ENCODE data around the gene MARK1. TPM values are rescaled to one million over a fixed set of nuclear protein-coding genes. Genes with fewer than 3 reads are reported as not detected.

MARK1 gene
- total RNA-seq, 1 donor: 0.72 TPM

GRCh38 chr1:220565670-220566069 is 37.7 kb downstream of the MARK1 start:
- H3K4me3 ChIP-seq (ENCODE audit: insufficient read depth, low read length): no peak overlapping the region
- no peaks in the 10 kb centered on the region for H4K20me1 ChIP-seq (ENCODE audit: insufficient read depth, low read length)
- no peaks in the 10 kb centered on the region for H3K79me2 ChIP-seq (ENCODE audit: insufficient read depth, low read length)
- no peaks in the 10 kb centered on the region for H3K27me3 ChIP-seq (ENCODE audit: insufficient read depth, low read length)
- DNase-seq (ENCODE audit: insufficient read length, low spot score, missing footprints): no peak
- H2AFZ ChIP-seq (ENCODE audit: low read length): no peak overlapping the region
- no peaks in the 10 kb centered on the region for H3K9me3 ChIP-seq (ENCODE audit: low read depth, low read length)
- no peak for TF ChIP-seq CTCF (IDR thresholded peaks at IDR 0.05; ENCODE audit: extremely low read depth, low read depth, low read length)
- H3K4me1 ChIP-seq (ENCODE audit: insufficient read depth, low read length): no peaks in the 10 kb centered on the region
- H3K4me2 ChIP-seq (ENCODE audit: insufficient read depth, low read length): no peak overlapping the region
- H3K27ac ChIP-seq (ENCODE audit: low read depth, low read length): no peak overlapping the region
- no peaks in the 10 kb centered on the region for H3K36me3 ChIP-seq (ENCODE audit: insufficient read depth, low read length)

- Histone ChIP-seq H3K27ac (ENCODE audit: low read depth, low read length) (no peak overlapping the region), H3K9me3 (ENCODE audit: low read depth, low read length) (no peaks in the 10 kb centered on the region), H3K27me3 (ENCODE audit: insufficient read depth, low read length) (no peaks in the 10 kb centered on the region), H3K79me2 (ENCODE audit: insufficient read depth, low read length) (no peaks in the 10 kb centered on the region), H4K20me1 (ENCODE audit: insufficient read depth, low read length) (no peaks in the 10 kb centered on the region), H3K4me3 (ENCODE audit: insufficient read depth, low read length) (no peak overlapping the region), H3K4me2 (ENCODE audit: insufficient read depth, low read length) (no peak overlapping the region), H2AFZ (ENCODE audit: low read length) (no peak overlapping the region), H3K36me3 (ENCODE audit: insufficient read depth, low read length) (no peaks in the 10 kb centered on the region), H3K4me1 (ENCODE audit: insufficient read depth, low read length) (no peaks in the 10 kb centered on the region)
- TF ChIP-seq CTCF (IDR thresholded peaks at IDR 0.05; ENCODE audit: extremely low read depth, low read depth, low read length): no peak
- DNase-seq (ENCODE audit: insufficient read length, low spot score, missing footprints): peak; percentile 18
These were observed 38.9 kb downstream of the MARK1 start for GRCh38 chr1:220566869-220567268.

- no peaks in the 10 kb centered on the region for H3K4me1 ChIP-seq (ENCODE audit: insufficient read depth, low read length)
- H3K9me3 ChIP-seq (ENCODE audit: low read depth, low read length): no peaks in the 10 kb centered on the region
- no peak for TF ChIP-seq CTCF (IDR thresholded peaks at IDR 0.05; ENCODE audit: extremely low read depth, low read depth, low read length)
These were observed 44.5 kb downstream of the MARK1 start for GRCh38 chr1:220572416-220572815.

GRCh38 chr1:220573836-220574235 is 45.9 kb downstream of the MARK1 start:
- Histone ChIP-seq H4K20me1 (ENCODE audit: insufficient read depth, low read length) (no peaks in the 10 kb centered on the region), H2AFZ (ENCODE audit: low read length) (no peak overlapping the region), H3K36me3 (ENCODE audit: insufficient read depth, low read length) (no peaks in the 10 kb centered on the region), H3K4me2 (ENCODE audit: insufficient read depth, low read length) (no peak overlapping the region), H3K4me1 (ENCODE audit: insufficient read depth, low read length) (no peaks in the 10 kb centered on the region), H3K79me2 (ENCODE audit: insufficient read depth, low read length) (no peaks in the 10 kb centered on the region), H3K27ac (ENCODE audit: low read depth, low read length) (no peak overlapping the region), H3K27me3 (ENCODE audit: insufficient read depth, low read length) (no peaks in the 10 kb centered on the region), H3K9me3 (ENCODE audit: low read depth, low read length) (no peaks in the 10 kb centered on the region), H3K4me3 (ENCODE audit: insufficient read depth, low read length) (no peak overlapping the region)
- no peak for TF ChIP-seq CTCF (IDR thresholded peaks at IDR 0.05; ENCODE audit: extremely low read depth, low read depth, low read length)
- DNase-seq (ENCODE audit: insufficient read length, low spot score, missing footprints): no peak

More at GRCh38 chr1:220572416-220572815, 44.5 kb downstream of the MARK1 start:
- Histone ChIP-seq H3K4me2 (ENCODE audit: insufficient read depth, low read length) (no peak overlapping the region), H2AFZ (ENCODE audit: low read length) (no peak overlapping the region), H3K27me3 (ENCODE audit: insufficient read depth, low read length) (no peaks in the 10 kb centered on the region), H3K4me3 (ENCODE audit: insufficient read depth, low read length) (no peak overlapping the region), H3K27ac (ENCODE audit: low read depth, low read length) (no peak overlapping the region), H4K20me1 (ENCODE audit: insufficient read depth, low read length) (no peaks in the 10 kb centered on the region), H3K79me2 (ENCODE audit: insufficient read depth, low read length) (no peaks in the 10 kb centered on the region), H3K36me3 (ENCODE audit: insufficient read depth, low read length) (no peaks in the 10 kb centered on the region)
- DNase-seq (ENCODE audit: insufficient read length, low spot score, missing footprints): no peak

Measured in osteoblast (primary cell).